ENCODE results near the gene TLR3.

- no peak for TF ChIP-seq CTCF (IDR thresholded peaks at IDR 0.05)
- no peak for TF ChIP-seq POLR2A (IDR thresholded peaks at IDR 0.05)
These were observed 35.3 kb downstream of the TLR3 start, which contains the start of gene FAM149A for GRCh38 chr4:186104114-186104889.
